Aorta (tissue), 5 donors: ENCODE data around the gene CMIP. TPM values are rescaled to one million over a fixed set of nuclear protein-coding genes. Genes with fewer than 3 reads are reported as not detected.

Experiments used
- ATAC-seq: fragments of 200-7000 bp; cut with Tn5 transposase; one replicate; pipeline ENCODE4 v1.9.1; 2022; ENCODE audit warnings: moderate library complexity; ENCODE audit not compliant: low FRiP score
- DNase-seq, 2 donors: peaks; one replicate each; pipeline ENCODE4 v3.0.0-alpha.2; 2020
- H3K27ac ChIP-seq, 2 donors: one replicate each; pipeline ENCODE4 v1.5.1; 2013; ENCODE audit warnings: low read length in 2 of 2, mild to moderate bottlenecking in 2 of 2, moderate library complexity in 2 of 2, control low read depth in 1 of 2, inconsistent platforms in 1 of 2, low read depth in 1 of 2
- H3K27me3 ChIP-seq, 2 donors: one replicate each; pipeline ENCODE4 v1.6.1; 2013; ENCODE audit warnings: control low read depth in 1 of 2, low read length in 1 of 2, mild to moderate bottlenecking in 1 of 2, moderate library complexity in 1 of 2; ENCODE audit not compliant: insufficient read depth in 2 of 2, control insufficient read depth in 1 of 2
- H3K36me3 ChIP-seq, 2 donors: one replicate each; pipeline ENCODE4 v1.6.1; 2013; ENCODE audit warnings: control low read depth in 1 of 2, low read length in 1 of 2, mild to moderate bottlenecking in 1 of 2; ENCODE audit not compliant: insufficient read depth in 2 of 2, control insufficient read depth in 1 of 2
- H3K4me1 ChIP-seq, 2 donors: one replicate each; pipeline ENCODE4 v1.6.1; 2013; ENCODE audit warnings: low read length in 2 of 2, control low read depth in 1 of 2, mild to moderate bottlenecking in 1 of 2, moderate library complexity in 1 of 2; ENCODE audit not compliant: insufficient read depth in 2 of 2, control insufficient read depth in 1 of 2
- H3K4me3 ChIP-seq, 2 donors: one replicate each; pipeline ENCODE4 v1.5.1; 2013; ENCODE audit warnings: low read length in 2 of 2, control low read depth in 1 of 2, mild to moderate bottlenecking in 1 of 2
- H3K9me3 ChIP-seq: one replicate; pipeline ENCODE4 v1.6.1; 2013; ENCODE audit warnings: mild to moderate bottlenecking, low read length; ENCODE audit not compliant: control insufficient read depth
- WGBS, 2 donors: extraction: QIAGEN DNeasy Blood & Tissue Kit; methylation state at CpG; one replicate each; pipeline ENCODE4 v1.1.7; 2013; 5-methylcytosine and 5-hydroxymethylcytosine counted together
- intact Hi-C, 2 donors: fragments of 100-400 bp; cut with DNase I; formaldehyde crosslinking; loops; one replicate each; pipeline versions ENCODE4 v1.14.2 to v1.15.0; 2022
- polyA plus RNA-seq, 2 donors: library from polyadenylated mRNA; stranded (reverse); fragments of 200-250 nt; gene quantifications; one replicate each; pipeline ENCODE4 v1.2.3, GENCODE V29; 2013
- total RNA-seq, 2 donors: library from RNA; stranded (reverse); fragmentation: NEBNext Ultra II Directional; extraction: Animal tissue kit (Norgen Biotek cat#: 25700); gene quantifications; one replicate each; pipeline ENCODE4 v1.2.1, GENCODE V29; 2021
- donor health status: healthy with polysubstance abuse.
- donor health status: Bipolar disorder and iron deficiency.
- donor health status: DM: no; HTN: no; CAD: no.
- donor health status: DM: no; HTN: no; CAD: no.
- donor health status: DM: yes; HTN: yes; CAD: no.

CMIP gene
- total and polyA plus RNA-seq, 4 donors: 2.4 to 96.3 (median 27.9) TPM

DNA sequence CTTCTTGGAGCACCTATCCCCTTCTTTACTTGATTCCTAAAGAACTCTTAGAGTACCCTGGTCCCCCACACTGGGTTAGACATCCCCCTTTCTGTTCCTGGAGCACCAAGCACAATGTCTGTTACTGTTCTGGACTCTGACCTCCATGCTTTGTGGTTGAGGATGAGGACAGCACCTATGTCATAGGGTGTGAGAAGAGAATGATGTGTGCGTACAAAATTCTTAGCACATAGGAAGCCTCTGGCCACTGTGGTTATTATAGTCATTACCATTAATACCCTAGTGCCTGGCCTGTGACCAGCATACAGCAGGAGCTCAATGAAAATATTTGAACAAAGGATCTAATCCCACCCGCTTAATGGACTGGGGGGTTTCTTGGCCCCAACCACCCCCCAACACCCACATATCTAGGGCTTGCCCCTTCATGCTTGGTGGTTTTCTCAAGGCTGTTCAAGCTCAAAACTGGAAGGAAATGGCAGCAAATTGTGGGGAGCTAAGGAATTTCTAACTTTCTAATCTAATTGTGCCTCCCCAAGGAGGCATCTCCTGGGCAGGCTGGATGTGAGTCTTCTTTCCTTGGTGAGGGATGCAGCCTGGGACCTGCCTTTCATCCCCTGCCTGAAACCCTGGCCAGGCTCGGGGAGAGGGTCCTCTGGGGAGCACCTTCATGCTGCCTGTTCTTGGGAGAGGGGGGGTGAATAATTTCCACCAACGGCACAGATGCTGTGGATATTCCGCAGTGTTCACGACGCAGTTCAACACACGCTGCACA, 1.5 kb upstream of the CMIP start:
- ATAC-seq (no peak), DNase-seq (peak in 1 of 2 donors; percentile 42)
- no peak overlapping the region for H3K27ac ChIP-seq
- no peaks in the 10 kb centered on the region for H3K4me1 ChIP-seq
- no peaks in the 10 kb centered on the region for H3K9me3 ChIP-seq
- H3K27me3 ChIP-seq: no peaks in the 10 kb centered on the region
- intact Hi-C loops: no loop called here
- H3K36me3 ChIP-seq: no peaks in the 10 kb centered on the region
- WGBS, 2 donors: 69 to 74% methylated on average over 8 of the region's 8 CpGs
- H3K4me3 ChIP-seq: no peak overlapping the region

DNA sequence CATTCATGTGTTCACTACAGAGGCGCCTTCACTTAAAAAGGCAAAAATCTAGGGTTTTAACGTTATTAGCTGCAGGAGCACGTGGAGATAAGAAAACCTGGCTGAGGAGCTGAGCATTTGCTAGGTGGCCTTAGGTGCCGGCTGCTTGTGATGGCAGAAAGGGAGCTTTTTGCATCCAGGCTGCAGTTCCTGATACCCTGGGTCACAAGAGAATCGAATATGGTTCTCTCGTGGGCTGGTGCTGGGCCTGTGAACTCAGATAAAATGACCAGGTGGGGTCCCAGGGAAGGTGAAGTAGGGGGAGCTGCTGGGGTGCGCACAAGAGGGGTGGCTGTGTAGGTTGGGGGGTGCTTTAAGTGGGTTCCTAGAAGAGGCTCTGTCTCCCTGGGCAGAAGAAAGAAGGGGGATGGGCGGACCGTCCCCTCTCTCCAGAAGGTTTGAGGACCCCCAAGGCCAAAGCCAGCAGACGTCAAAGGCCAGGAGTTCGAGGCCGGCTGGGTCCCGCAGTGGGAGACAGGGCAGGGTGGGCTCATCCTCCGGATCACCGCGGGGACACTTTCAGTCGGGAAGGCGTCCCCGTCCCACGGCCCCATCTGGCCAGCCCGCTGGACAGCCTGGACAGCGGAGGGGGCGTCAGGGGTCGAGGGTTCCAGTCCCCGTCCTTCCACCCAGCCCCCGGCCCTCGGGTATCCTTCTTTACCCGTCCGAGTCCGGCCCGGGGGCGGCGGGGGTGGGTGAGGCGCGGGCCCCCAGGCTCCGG, 740 bp upstream of the CMIP start:
- ATAC-seq: peak; percentile 53
- Histone ChIP-seq H3K27ac (no peak overlapping the region), H3K4me3 (peak overlapping the region; percentile 67 to 85), H3K4me1 (no peaks in the 10 kb centered on the region), H3K9me3 (no peaks in the 10 kb centered on the region), H3K27me3 (no peaks in the 10 kb centered on the region), H3K36me3 (no peaks in the 10 kb centered on the region)
- peak; percentile 61 to 84 for DNase-seq
- intact Hi-C loops: no loop called here
- 10 to 15% methylated on average over 23 to 36 of the region's 36 CpGs for WGBS, 2 donors

DNA sequence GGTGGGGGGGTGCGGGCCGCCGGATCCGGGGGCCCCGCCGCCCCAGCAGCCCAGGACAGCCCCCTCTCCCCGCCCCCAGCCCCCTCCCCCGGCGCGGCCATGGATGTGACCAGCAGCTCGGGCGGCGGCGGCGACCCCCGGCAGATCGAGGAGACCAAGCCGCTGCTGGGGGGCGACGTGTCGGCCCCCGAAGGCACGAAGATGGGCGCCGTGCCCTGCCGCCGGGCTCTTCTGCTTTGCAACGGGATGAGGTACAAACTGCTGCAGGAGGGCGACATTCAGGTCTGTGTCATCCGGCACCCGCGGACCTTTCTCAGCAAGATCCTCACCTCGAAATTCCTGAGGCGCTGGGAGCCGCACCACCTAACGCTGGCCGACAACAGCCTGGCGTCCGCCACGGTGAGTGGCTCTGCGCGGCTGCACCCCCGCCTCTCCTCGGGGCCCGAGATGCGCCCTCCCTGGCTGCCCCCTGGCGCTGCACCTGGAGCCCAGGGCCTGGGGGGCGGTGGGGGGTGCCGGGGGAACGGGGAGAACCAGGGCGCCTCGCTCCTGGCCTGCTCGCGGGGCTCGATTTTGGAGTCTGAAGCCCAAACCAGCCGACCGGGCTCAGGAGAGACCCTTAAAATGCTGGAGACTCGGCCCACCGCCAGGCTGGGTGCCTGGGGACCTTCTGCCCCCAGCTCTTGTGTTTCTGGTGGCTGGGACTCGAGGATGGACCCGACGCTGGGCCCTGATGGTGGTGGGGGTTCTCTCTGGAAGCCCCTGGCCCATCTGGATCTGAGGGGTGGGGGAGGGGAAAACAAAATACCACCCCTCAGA, 744 bp downstream of the CMIP start:
- 2 to 4% methylated on average over 33 to 62 of the region's 62 CpGs for WGBS, 2 donors
- H3K27ac ChIP-seq: no peak overlapping the region
- no peaks in the 10 kb centered on the region for H3K4me1 ChIP-seq
- H3K36me3 ChIP-seq: no peaks in the 10 kb centered on the region
- H3K9me3 ChIP-seq: no peaks in the 10 kb centered on the region
- H3K27me3 ChIP-seq: no peaks in the 10 kb centered on the region
- ATAC-seq: peak; percentile 42
- peak in 1 of 2 donors; percentile 70 for DNase-seq
- intact Hi-C loops: no loop called here
- H3K4me3 ChIP-seq: peak overlapping the region; percentile 67 to 85

DNA sequence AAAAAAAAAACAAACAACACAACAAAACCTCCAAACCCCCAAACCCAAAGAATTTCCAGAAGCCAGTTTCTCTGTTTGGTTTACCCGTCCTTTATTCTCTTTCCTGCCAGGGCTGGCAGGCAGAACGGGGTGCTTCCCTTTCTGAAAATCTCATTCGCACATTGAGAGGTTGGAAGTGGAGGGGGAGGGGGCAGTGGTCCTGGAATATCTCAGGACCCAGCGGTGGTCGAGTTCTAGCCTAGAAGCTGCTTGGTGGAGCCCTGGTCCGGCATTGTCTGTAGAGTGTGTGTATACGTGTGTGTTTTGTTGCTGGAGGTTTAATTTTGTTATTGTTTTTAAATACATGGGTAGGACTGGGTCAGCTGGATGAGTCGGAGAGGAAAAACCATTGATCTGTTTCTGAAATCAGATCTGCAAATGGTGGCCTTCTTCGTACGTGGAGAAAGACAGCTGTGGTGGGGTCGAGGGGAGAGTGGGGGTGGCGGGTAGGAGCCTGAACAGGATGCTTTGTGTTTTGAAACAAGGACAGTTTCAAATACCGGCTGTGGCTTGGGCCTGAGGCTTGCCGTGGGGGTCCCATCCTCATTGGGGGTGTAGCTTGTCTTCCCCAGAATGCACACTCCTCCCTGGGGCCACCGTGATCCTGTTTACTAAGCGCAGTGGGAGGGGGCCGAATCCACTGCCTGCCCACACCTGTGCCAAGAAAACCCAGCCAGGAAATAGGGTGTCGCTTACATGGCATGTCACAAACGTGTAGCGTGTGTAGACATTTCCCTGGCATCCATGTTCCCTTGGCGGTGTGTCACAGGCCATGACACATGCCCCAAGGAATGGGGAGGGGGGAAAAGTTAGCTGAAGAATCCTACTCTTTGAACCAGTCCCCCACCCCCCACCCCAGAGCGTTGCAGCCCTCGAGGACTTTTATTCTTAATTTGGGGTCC, 1.6 kb downstream of the CMIP start:
- no peaks in the 10 kb centered on the region for H3K36me3 ChIP-seq
- ATAC-seq (no peak), DNase-seq (peak in 1 of 2 donors; percentile 53)
- no peaks in the 10 kb centered on the region for H3K4me1 ChIP-seq
- H3K9me3 ChIP-seq: no peaks in the 10 kb centered on the region
- H3K27ac ChIP-seq: no peak overlapping the region
- H3K27me3 ChIP-seq: no peaks in the 10 kb centered on the region
- WGBS, 2 donors: 60 to 64% methylated on average over 23 of the region's 23 CpGs
- intact Hi-C loops: no loop called here
- no peak overlapping the region for H3K4me3 ChIP-seq

DNA sequence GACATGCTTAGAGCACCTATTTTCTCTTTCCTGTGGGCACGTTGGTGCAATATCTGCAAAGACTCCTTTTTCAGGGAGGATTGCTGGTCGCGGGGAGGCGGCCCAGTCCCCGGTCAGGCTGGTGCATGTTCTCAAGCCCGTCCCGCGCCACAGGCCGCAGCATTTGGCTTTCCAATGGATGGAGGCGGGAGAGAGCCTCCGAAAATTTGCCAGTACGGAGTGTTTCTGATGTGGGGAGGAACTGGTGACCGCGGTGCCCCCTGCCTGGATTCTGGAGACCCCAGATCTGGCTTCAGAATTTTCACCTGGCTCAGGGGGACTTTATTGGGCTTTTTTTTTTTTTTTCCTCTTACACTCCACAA, 2.3 kb downstream of the CMIP start:
- WGBS, 2 donors: 87 to 92% methylated on average over 14 of the region's 14 CpGs
- Histone ChIP-seq H3K27ac (no peak overlapping the region), H3K4me3 (no peak overlapping the region), H3K9me3 (no peaks in the 10 kb centered on the region), H3K27me3 (no peaks in the 10 kb centered on the region), H3K36me3 (no peaks in the 10 kb centered on the region), H3K4me1 (no peaks in the 10 kb centered on the region)
- no peak for DNase-seq
- ATAC-seq: no peak
- intact Hi-C loops: no loop called here

DNA sequence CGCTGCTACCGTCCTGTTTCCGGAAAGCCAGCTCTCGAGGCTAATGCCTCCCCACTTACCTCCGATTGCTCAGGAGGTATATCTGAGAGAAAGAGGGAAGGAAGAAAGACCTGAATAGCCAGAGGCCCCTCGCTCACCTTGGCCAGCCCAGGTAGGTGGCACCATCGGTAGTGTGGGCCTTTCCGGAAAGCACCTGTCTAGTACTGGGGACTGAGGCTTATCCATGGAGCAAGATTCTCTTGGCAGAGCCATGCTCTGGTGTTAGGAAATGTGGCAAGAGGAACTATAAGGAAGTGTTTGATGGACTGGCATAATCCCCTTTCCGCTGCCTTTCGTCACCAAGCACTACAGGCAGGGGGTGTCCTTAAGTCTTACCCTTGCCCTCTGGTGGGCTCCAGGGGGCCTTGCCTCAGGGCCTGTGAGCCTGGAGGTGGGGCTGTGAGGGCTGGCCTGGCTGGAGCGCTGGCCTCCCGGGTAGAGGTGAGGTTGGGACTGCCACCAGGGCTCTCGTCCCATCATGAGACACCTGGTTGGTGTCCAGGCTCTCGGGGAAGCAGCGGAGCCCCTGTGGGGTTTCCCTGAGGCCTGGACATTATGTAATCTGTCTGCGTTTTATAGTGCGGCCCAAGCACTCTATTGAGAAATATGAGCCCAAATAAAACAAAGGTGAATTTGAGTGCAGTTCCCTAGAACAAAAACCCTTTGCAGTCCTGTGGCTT, 2.9 kb downstream of the CMIP start:
- intact Hi-C loops: no loop called here
- 86 to 91% methylated on average over 17 of the region's 17 CpGs for WGBS, 2 donors

DNA sequence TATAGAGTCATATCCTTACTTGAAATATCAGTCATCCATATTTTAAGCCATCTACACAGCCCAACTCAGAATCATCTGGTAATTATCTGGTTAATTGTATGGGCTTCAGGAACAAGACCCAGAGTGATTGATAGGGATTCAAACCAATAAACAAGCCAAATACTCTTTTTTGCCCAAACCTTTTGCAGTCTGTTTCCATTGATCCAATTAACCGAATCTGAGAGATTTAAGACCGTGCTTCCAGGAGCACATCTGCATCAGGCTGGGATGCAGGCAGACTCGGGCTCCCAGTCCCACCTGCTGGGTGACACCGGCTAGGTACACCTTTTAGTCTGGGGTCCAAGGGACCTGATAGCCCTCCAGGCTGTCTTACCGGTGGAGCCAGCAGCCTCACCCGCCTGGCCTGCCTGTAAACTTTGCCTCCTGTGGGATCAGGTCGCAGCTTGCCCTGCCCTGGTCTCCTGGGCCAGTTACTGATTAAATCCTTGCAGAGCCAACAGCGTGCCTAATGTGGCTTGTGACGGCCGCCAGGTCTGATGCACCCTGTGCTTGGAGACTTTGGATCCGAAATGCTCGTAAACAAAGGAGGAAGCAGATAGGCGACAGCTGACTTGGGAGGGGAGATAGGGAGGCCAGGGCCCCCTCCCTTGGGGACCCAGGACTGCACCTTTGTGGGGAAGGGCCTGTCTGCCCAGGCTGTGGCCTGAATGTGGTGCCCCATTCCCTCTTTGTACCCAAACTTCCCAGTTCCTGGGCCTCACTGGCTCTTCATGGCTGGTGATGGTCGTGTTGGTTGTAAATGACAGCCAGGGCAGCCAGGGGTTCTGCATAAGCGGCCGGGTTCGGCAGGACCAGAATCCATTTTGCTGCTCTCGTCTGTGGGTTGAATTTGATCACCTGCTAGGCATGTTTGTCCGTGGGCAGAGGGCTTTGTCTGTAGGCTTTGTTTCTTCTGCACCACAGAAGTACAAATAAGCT, 3.8 kb downstream of the CMIP start:
- DNase-seq (peak in 1 of 2 donors; percentile 30), ATAC-seq (no peak)
- Histone ChIP-seq H3K4me1 (no peaks in the 10 kb centered on the region), H3K9me3 (no peaks in the 10 kb centered on the region), H3K27me3 (no peaks in the 10 kb centered on the region), H3K4me3 (no peak overlapping the region), H3K36me3 (no peaks in the 10 kb centered on the region), H3K27ac (no peak overlapping the region)
- intact Hi-C loops: no loop called here
- WGBS, 2 donors: 86% methylated on average over 19 of the region's 19 CpGs

More for the DNA sequence above, 2.9 kb downstream of the CMIP start:
- no peaks in the 10 kb centered on the region for H3K9me3 ChIP-seq
- peak in 1 of 2 donors; percentile 47 for DNase-seq
- no peaks in the 10 kb centered on the region for H3K27me3 ChIP-seq
- no peaks in the 10 kb centered on the region for H3K4me1 ChIP-seq
- no peaks in the 10 kb centered on the region for H3K36me3 ChIP-seq
- ATAC-seq: no peak
- H3K27ac ChIP-seq: no peak overlapping the region
- H3K4me3 ChIP-seq: no peak overlapping the region
